Lower leg skin (tissue), 4 donors: ENCODE measurements around the gene SSR4. TPM values are rescaled to one million over a fixed set of nuclear protein-coding genes. Genes with fewer than 3 reads are reported as not detected.

Experiments used
- DNase-seq, 2 donors: peaks; one replicate each; pipeline ENCODE4 v3.0.0-alpha.2; 2019; ENCODE audit warnings: low spot score in 2 of 2
- H3K4me3 ChIP-seq: fragments of 200-600 bp; sonication (generic); 2 replicates; pipeline ENCODE4 v1.5.1; 2017; ENCODE audit warnings: mild to moderate bottlenecking, low read depth; ENCODE audit not compliant: poor library complexity, severe bottlenecking
- POLR2A ChIP-seq, 2 donors: fragments of 450-650 bp; IDR thresholded peaks; one replicate each; pipeline ENCODE4 v1.6.1; 2016 to 2017; ENCODE audit warnings: antibody characterized with exemption in 2 of 2, mild to moderate bottlenecking in 1 of 2, moderate library complexity in 1 of 2
- WGBS, 2 donors: methylation state at CpG; one replicate each; pipeline ENCODE4 v1.1.5; 2018; 5-methylcytosine and 5-hydroxymethylcytosine counted together
- intact Hi-C: fragments of 100-400 bp; cut with DNase I; formaldehyde crosslinking; loops from one replicate; pipeline ENCODE4 v1.15.0; 2023; ENCODE audit warnings: low total_unique reads
- total RNA-seq, 4 donors: library from RNA; depleted of rRNA; stranded (reverse); fragments of >200 nt; gene quantifications; one replicate each; pipeline ENCODE4 v1.1.0, GENCODE V29; 2016
- TF ChIP-seq, protein P1 (sequence below), 3 donors: fragments of 450-650 bp; IDR thresholded peaks; one replicate each; pipeline ENCODE4 v1.5.1; 2016; ENCODE audit warnings: antibody characterized with exemption in 3 of 3, mild to moderate bottlenecking in 3 of 3, moderate library complexity in 2 of 3

Gene SSR4
- total RNA-seq, 4 donors from 2014 or later = 90.2 to 169 (median 156) TPM

DNA sequence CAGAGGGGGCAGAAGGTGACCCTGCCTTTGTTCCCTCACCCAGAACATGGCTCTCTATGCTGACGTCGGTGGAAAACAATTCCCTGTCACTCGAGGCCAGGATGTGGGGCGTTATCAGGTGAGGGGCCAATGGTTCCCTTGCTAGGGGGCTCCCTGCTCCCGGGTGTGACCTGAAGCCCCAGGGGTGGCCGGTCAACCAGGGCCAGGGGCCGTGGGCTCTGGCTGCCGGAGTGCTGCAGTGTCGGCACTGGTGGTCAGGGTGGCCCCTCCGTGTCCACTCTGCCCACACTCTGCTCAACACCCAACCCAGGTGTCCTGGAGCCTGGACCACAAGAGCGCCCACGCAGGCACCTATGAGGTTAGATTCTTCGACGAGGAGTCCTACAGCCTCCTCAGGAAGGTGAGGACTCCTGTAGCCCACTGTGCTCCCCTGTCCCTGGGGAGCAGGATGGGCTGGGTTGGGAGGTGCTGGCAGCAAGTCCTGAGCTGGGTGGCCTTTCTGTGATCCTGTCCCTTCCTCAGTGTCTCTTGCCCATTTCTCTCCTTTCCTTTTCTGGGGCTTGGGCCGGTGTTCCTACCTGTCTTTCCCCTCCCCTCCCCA lies 3.0 kb downstream of the SSR4 start:
- 94 to 100% methylated on average over 3 to 15 of the region's 15 CpGs for WGBS, 2 donors
- no peak for DNase-seq
- intact Hi-C loops = no loop called here
- no peak for TF ChIP-seq POLR2A (IDR thresholded peaks at IDR 0.05)
- TF ChIP-seq, protein P1, sequence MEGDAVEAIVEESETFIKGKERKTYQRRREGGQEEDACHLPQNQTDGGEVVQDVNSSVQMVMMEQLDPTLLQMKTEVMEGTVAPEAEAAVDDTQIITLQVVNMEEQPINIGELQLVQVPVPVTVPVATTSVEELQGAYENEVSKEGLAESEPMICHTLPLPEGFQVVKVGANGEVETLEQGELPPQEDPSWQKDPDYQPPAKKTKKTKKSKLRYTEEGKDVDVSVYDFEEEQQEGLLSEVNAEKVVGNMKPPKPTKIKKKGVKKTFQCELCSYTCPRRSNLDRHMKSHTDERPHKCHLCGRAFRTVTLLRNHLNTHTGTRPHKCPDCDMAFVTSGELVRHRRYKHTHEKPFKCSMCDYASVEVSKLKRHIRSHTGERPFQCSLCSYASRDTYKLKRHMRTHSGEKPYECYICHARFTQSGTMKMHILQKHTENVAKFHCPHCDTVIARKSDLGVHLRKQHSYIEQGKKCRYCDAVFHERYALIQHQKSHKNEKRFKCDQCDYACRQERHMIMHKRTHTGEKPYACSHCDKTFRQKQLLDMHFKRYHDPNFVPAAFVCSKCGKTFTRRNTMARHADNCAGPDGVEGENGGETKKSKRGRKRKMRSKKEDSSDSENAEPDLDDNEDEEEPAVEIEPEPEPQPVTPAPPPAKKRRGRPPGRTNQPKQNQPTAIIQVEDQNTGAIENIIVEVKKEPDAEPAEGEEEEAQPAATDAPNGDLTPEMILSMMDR (IDR thresholded peaks at IDR 0.05) = no peak
- H3K4me3 ChIP-seq = no peak overlapping the region

DNA sequence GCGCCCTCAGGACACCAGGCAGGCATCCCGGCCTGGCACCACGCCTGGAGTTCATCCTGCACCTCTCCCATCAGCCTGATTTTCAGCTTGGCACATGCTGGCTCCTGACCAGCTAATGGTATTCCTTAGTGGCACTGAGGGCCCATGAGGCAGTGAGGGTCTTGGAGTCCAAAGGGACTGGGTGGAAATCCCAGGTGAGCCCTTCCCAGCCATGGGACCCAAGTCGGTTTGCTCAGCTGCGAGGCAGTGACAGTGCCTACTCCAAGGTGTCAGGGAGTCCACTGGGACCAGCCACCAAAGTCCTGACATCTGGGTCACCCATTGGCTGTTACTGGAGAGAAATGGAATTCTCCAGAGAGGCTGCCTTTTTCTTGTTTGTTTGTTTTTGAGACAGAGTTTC lies 4.9 kb downstream of the SSR4 start:
- intact Hi-C loops = no loop called here
- H3K4me3 ChIP-seq = no peak overlapping the region
- WGBS, 2 donors = 69 to 82% methylated on average over 3 to 5 of the region's 5 CpGs
- TF ChIP-seq POLR2A (IDR thresholded peaks at IDR 0.05) = no peak
- TF ChIP-seq, protein P1 (IDR thresholded peaks at IDR 0.05) = no peak
- no peak for DNase-seq

DNA sequence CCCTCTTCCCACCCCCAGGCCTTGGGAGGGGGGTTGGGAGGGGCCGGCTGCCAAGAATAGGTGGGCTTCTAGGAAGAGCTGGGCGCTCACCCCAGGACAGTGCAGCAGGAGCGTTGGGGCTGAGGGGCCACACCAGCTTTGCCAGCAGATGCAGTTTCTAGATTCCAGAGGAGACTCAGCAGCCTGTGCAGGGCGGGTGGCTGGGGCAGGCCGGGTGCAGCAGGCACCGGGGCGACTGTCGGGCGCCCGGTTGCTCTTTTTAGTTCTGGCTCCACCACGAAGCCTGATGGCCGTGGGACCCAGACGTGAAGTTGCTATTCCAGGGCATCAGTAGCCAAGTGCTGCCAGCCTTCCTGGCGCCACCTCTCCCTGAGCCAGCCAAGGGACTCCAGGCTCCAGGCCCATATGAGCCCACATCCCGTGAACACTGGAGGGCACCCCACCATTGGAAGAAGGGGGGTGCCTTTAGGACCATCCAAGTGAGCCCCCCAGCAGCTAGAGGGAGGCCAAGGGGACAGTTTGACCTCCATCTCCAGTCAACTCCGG lies 5.8 kb downstream of the SSR4 start:
- WGBS, 2 donors = 60 to 72% methylated on average over 7 to 15 of the region's 16 CpGs
- intact Hi-C loops = no loop called here
- no peak overlapping the region for H3K4me3 ChIP-seq
- no peak for DNase-seq
- no peak for TF ChIP-seq POLR2A (IDR thresholded peaks at IDR 0.05)
- TF ChIP-seq, protein P1 (IDR thresholded peaks at IDR 0.05) = no peak

DNA sequence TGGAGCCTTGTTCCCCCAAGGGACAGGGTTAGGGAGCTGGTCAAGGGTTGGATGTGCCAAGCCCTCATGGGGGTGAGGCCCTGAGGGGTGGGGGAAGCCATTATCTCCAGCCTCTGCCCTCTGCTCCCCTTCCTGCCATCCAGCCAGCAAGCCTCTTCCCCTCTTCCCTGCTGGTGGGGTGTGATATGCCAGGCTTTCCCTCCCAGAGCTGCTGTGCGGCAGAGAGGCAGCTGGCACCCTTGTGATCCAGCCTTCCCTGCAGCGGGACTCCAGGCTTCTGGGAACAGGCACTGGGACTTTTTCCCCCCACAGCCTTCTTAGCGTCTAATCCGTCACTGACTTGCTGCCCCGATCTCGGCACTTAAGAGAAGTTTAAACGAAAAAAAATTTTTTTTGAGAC lies 6.3 kb downstream of the SSR4 start:
- no peak for DNase-seq
- no peak overlapping the region for H3K4me3 ChIP-seq
- TF ChIP-seq, protein P1 (IDR thresholded peaks at IDR 0.05) = no peak
- TF ChIP-seq POLR2A (IDR thresholded peaks at IDR 0.05) = no peak
- intact Hi-C loops = no loop called here
- 86 to 87% methylated on average over 7 of the region's 7 CpGs for WGBS, 2 donors

DNA sequence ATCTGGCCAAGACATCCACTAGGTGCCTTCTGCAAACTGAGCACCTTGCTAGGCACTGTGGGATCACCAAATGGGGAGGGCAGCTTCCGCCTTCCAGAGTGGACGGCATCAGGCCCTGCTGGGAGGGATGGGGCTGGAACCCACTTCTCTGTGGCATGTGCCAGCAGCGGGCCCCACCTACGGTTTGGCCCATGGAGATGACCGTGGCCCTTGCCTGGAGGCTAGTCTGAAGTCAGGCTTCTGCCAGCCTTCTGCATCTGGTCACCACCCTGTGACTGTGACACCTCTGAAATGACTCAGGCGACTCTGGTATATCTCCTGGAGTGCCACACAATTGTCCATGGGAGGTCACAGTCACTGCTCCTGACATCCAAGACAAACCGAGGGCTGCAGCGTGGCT lies 7.2 kb downstream of the SSR4 start:
- 74 to 100% methylated on average over 2 to 6 of the region's 8 CpGs for WGBS, 2 donors
- H3K4me3 ChIP-seq = no peak overlapping the region
- intact Hi-C loops = no loop called here
- no peak for TF ChIP-seq POLR2A (IDR thresholded peaks at IDR 0.05)
- TF ChIP-seq, protein P1 (IDR thresholded peaks at IDR 0.05) = no peak
- DNase-seq = no peak
